Superior temporal gyrus (tissue), 1 donor: ENCODE data around the gene OR1F1.
"Not testable (repeated sequence)": the region's sequence is repeated elsewhere in the genome, so short reads cannot be mapped to it uniquely, and the experiment has no call there.

ENCODE experiments used
- DNase-seq: peaks from one replicate; pipeline ENCODE4 v3.0.0-alpha.2; 2016; ENCODE audit errors: extremely low spot score

OR1F1 gene

DNA sequence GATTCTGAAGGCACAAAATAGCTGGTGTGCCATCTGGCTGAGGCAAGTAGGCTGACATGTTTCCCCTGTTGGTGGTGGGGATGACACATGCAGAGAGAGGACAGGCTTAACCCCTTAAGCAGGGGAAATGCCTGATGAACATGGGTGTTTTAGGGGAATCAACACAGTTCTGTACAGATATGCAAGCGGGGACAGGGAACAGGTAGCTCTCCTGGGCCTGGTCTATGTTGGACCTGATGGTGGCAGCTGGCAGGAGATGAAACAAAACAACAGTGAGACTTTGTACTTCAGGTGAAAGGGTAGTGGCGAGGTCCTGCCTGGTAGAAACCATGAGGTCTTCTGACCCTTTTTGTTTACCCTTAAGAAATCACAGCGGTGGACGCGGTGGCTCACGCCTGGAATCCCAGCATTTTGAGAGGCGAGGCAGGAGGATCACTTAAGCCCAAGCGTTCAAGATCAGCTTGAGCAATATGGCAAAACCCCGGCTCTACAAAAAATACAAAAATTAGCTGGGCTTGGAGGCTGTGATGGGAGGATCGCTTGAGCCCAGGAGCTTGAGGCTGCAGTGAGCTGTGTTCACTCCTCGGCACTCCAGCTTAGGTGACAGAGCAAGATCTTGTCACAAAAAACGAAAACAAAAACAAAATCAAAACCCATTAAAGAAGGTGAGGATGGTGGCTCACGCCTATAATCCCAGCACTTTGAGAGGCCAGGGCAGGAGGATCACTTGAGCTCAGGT lies 10.5 kb downstream of the OR1F1 start:
- no peak for DNase-seq

DNA sequence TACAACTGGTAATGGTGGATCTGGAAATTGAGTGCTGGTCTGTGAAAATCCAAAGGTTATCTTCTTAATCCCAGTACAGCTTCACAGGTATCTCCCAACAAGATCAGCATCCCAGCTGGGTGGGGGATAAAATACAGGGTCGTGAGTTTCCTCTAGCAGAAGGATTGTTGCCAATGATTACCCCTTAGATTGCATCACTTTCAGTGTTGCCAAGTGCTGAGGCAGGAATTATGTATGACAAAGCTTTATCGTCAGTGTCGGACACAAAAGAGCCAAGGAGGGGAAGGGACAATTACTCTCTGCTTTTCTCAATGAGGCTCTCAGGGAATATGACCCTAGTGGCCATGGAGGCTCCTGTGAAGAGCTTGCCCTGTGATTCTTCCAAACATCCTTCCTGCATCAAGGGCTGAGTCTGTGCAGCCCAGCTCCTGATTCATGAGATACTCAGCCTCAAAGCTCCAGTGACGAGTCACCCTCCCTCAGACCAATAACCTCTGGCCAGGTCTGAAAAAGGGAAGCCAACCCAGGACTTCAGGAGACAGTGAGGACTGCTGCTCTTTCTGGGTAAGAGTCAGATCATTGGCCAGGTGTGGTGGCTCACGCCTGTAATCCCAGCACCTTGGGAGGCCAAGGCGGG lies 15.0 kb downstream of the OR1F1 start:
- DNase-seq: no peak

DNA sequence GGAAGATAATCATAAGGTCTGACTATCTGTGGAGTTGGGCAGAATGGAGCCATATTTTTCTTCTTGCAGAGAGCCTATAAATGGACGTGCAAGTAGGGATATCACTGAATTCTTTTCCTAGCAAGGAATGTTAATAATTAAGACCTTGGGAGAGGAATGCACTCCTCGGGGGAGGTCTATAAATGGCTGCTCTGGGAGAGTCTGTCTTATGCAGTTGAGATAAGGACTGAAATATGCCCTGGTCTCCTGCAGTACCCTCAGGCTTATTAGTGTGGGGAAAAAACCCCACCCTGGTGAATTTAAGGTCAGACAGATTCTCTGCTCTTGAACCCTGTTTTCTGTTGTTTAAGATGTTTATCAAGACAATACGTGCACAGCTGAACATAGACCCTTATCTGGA lies 17.9 kb downstream of the OR1F1 start:
- not testable (repeated sequence) for DNase-seq

DNA sequence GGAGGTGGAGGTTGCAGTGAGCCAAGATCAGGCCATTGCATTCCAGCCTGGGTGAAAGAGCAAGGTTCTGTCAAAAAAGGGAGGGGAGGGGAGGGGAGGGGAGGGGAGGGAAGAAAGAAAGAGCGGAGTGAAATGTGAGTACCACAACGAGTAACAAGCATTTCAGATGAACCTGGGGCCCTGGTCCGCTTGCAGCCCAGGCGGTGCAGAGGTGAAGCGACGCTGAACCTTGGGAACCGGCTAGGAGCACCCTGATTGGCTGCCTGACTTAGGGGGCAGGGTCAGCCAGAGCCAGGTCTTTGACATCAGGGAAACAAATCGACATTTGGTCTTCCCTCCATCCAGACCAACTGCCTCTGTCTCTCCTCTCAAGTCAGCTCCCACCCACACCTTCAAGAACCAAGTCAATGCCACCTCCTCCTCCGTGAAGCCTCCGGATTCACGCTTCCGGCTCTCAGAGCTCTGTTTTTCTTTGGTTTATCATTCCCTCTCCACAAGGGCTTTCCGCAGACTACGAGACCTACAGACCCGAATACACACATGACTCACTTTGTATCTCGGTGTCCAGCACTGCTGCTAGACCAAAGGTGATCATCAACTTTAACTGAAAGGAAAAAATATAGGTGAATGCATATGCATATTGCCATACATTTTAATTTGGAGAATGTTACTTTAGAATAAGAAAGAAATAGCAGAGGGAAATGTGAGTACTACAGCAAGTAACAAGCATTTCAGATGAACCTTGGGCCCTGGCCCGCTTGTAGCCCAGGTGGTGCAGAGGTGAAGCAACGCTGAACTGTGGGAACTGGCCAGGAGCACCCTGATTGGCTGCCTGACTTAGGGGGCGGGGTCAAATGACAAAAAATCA lies 19.3 kb downstream of the OR1F1 start:
- DNase-seq: no peak

- DNase-seq: no peak
Observed at GRCh38 chr16:3212006-3212405, 24.0 kb downstream of the OR1F1 start.

GRCh38 chr16:3212567-3212966 lies 24.6 kb downstream of the OR1F1 start:
- DNase-seq: no peak

DNA sequence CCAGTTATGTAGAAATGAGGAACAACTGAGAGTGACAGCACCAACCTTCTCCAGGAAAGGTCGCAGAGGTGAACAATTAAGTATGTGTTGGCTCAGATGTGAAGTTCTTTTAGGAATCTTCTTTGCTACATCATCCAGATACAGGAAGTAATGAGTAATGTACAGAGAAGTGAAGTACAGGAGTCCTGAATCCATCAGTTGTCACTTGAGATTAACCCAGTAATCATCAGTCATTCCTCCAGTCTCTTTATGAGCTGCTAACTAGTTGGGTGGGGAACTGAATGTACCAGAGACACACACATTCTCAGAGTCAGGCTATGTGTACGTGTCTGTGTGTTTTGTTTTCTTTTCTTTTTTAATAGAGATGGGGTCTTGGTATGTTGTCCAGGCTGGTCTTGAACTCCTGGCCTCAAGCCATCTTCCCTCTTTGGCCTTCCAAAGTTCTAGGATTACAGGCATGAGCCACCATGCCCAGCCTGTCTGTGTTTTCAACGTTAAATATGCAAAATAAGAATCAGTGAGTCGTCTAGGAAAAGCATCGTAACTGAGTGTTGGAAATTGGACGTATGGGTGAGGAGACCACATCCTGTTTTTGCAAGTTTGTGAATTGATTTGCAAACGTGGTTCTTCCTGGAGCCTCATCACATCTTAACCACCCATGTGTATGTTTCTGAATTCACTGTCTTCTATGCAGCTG lies 27.0 kb downstream of the OR1F1 start:
- DNase-seq: no peak

- no peak for DNase-seq
Observed at GRCh38 chr16:3215601-3216262, 27.7 kb downstream of the OR1F1 start.

DNA sequence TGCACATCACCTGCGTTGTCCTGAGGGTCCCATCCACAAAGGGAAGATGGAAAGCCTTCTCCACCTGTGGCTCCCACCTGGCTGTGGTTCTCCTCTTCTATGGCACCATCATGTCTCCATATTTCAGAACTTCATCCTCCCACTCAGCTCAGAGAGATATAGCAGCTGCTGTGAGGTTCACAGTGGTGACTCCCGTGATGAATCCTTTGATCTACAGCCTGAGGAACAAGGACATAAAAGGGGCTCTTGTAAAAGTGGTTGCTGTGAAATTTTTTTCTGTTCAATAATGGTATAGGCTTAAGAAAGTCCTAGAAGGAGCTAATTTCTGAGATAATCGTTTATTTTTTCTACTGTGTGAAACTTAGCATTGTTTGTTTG lies 28.2 kb downstream of the OR1F1 start:
- DNase-seq: no peak

DNA sequence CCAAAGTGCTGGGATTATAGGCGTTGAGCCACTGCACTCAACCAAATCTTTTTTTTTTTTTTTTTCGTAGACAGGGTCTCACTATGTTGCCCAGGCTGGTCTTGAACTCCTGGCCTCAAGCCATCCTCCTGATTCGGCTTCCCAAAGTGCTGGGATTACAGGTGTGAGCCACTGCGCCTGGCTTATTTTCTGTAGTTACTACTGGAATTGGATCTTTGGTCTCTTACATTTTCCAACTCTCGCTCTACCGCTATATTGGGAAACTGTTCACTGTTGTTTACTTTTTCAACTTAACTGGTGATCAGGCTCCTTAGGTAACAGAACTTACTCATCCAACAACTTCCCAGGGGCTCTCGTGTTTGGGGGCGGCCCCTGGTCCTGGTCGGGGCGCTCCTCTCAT lies 32.8 kb downstream of the OR1F1 start:
- DNase-seq: no peak

DNA sequence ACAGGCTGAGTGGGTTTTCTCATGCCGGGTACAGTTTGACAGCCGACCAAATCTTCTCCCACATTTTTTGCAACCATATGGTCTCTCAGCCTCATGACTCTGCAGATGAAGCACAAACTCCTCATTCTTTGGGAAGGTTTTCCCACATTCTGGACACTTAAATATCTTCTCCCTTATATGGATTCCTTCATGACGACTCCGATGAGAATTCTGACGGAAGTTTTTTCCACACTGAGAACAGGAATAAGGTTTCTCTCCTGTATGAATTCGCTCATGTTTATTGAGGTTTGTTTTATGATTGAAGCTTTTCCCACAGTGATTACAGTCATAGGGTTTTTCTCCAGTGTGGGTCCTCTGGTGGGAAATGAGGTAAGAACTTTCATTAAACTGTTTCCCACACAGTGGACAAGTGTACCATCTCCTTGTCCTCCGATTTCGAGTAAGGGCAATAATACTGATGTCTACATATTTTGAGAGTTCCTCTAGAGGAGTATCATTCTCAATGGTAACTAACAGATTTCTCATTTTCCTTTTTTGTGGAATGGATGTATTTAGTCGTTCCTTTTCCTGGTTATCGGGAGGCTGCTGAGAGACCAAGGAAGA lies 36.0 kb downstream of the OR1F1 start:
- no peak for DNase-seq

GRCh38 chr16:3234543-3234856 lies 46.5 kb downstream of the OR1F1 start:
- no peak for DNase-seq

DNA sequence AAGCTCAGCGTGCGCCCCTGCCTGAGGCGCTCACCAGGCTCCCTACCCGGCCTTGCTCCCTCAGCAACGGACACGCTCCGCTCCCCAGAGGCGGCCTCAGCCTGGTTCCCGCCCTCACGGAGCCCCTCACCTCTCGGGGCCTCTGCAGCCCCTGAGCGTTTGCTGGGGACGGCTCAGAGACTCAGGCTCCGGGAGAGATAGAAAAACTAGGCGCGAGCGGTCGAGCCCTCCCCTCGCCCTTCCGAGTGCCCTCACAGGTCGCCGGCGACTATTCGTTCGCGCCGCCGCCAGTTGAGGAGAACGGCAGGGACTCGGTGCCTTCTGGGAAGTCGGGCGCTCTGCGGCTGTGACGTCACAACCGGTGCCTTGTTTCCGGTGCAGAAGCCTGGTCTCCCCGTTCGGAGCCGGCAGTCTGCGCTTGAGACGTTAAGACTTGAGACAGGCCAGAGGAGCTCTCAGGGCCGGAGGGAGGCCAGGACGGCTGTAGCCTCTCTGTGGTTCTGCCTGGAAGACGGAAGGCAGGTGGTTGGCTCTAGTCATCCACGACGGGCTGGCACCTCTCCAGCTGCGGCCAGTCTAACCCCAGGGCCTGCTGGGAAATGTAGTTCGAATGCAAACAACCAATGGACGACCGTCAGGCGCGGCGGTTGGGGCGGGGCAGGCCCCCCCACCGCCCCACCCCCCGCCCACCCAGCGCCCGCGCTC lies 47.0 kb downstream of the OR1F1 start, which contains the start of gene ZNF200:
Gene ZNF200 (minus strand): TSS at position 302 of the 705 bp plus-strand sequence. CDS start 1,403 bp downstream, outside the sequence.
- peak; percentile 97 for DNase-seq

DNA sequence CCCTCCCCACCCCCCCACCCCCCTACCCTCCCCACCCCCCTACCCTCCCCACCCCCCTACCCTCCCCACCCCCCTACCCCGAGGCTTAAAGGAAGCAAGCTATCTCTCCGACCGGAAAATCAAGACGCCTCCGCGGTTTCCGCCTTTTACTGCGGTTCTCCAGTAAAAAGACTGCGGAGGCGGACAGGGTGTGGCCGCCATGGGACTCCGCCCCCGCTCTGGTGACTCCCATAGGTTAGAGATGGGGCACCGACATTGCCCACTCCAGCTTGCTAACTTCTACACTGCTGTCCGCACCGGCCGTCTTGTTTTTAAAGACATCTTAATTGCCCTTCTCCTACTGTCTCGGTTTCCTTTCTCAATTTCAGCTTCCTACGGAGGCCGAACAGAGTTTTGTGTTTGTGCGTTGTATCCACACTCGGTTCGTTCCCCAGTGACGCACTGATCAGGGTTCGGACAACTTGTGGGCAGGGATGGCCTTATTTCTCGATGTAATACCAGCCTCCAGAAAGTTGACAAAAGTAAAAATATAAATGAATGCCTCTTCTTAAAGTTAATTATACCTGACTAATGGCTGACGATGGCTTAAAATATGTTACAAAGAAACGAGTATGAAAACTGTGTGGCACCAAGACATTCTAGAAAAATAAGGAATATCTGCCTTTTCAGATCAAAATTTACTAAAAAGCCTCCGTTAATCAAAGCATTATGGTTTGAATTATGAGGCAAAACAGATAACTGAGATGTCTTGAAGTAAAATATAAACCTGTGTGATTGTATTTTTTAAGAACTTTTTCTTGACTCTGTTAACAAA lies 48.1 kb downstream of the OR1F1 start:
- no peak for DNase-seq

- no peak for DNase-seq
Observed at GRCh38 chr16:3241761-3242160, 53.8 kb downstream of the OR1F1 start.

GRCh38 chr16:3242709-3243108 lies 54.7 kb downstream of the OR1F1 start:
- DNase-seq: no peak

DNA sequence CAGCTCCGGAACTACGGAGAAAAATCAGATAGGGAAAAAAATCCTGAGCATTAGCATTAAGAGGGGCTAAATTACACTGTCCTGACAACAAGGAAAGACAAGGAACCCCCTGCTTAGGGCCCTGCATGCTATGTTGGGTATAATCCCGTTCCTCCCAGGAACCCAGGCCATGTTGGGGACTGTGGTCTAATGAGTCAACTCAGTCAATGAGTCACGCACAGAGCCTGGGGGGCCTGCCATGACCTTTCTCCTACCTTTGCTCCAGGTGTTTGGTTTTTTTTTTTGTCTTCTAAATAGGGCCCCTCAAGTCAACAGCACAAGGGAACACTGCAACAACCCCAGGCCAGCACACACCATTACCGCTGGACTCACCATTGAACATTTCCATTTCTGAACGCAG lies 55.9 kb downstream of the OR1F1 start:
- DNase-seq: no peak

- DNase-seq: no peak
Observed at GRCh38 chr16:3246002-3246401, 58.0 kb downstream of the OR1F1 start.

GRCh38 chr16:3246876-3247275 lies 58.9 kb downstream of the OR1F1 start:
- DNase-seq: no peak

GRCh38 chr16:3248596-3248995 lies 60.6 kb downstream of the OR1F1 start:
- no peak for DNase-seq
